B cell (primary cell): ENCODE results near the gene LMBR1L. TPM values are rescaled to one million over a fixed set of nuclear protein-coding genes. Genes with fewer than 3 reads are reported as not detected.
A peak's percentile ranks its signal among the peaks of the same experiment; 100 is the strongest.

ENCODE experiments used
- ATAC-seq: fragments of 200-7000 bp; cut with Tn5 transposase; one replicate; pipeline ENCODE4 v1.10.0; 2021; ENCODE audit warnings: low read depth, mild to moderate bottlenecking, moderate number of reproducible peaks, moderate library complexity
- CTCF ChIA-PET: fragments of 350-600 bp; sonication (Branson Sonifier 250); formaldehyde crosslinking; loops from one replicate; lab custom pipeline; 2021; ENCODE audit warnings: antibody characterized with exemption, inconsistent platforms; lab: Charles Lee
- POLR2A ChIA-PET: fragments of 350-600 bp; sonication (Branson Sonifier 250); formaldehyde crosslinking; loops from one replicate; lab custom pipeline; 2021; ENCODE audit warnings: antibody characterized with exemption; lab: Charles Lee
- DNase-seq: peaks from one replicate; pipeline ENCODE4 v3.0.0; 2013
- H2AFZ ChIP-seq: 2 replicates; pipeline ENCODE4 v1.6.1; 2012; ENCODE audit warnings: mild to moderate bottlenecking, low read depth, low read length; ENCODE audit not compliant: insufficient read depth, poor library complexity, severe bottlenecking
- H3K27ac ChIP-seq, 2 donors: 1 replicate in 1 of 2; 2 replicates in 1 of 2; pipeline ENCODE4 v1.5.1; 2012 to 2013; ENCODE audit warnings: low read length in 2 of 2, mild to moderate bottlenecking in 2 of 2, moderate library complexity in 1 of 2
- H3K27me3 ChIP-seq, 4 experiments: fragments of 200-600 bp in 1 of 4; sonication (generic) in 1 of 4; replicated peaks in 1 of 4; 1 replicate in 2 of 4; 2 replicates in 2 of 4; pipeline versions ENCODE4 v1.6.1 to v1.7.0; 2013 to 2016; ENCODE audit warnings: low read length in 3 of 4, mild to moderate bottlenecking in 2 of 4, mixed read lengths in 1 of 4, moderate library complexity in 1 of 4; ENCODE audit not compliant: insufficient read depth in 4 of 4, control insufficient read depth in 3 of 4; ENCODE audit errors: control extremely low read depth in 1 of 4
- H3K36me3 ChIP-seq, 2 experiments: replicated peaks in 1 of 2; 1 replicate in 1 of 2; 2 replicates in 1 of 2; pipeline versions ENCODE4 v1.6.1 to v1.7.1; 2013; ENCODE audit warnings: low read length in 1 of 2; ENCODE audit not compliant: insufficient read depth in 2 of 2, control insufficient read depth in 1 of 2; ENCODE audit errors: control extremely low read depth in 1 of 2, extremely low read depth in 1 of 2
- H3K4me1 ChIP-seq, 2 donors: fragments of 200-600 bp in 1 of 2; sonication (generic) in 1 of 2; 1 replicate in 1 of 2; 2 replicates in 1 of 2; pipeline versions ENCODE4 v1.5.1 to v1.6.1; 2013 to 2017; ENCODE audit warnings: low read length in 2 of 2; ENCODE audit not compliant: control insufficient read depth in 2 of 2, insufficient read depth in 2 of 2
- H3K4me2 ChIP-seq: replicated peaks from 2 replicates; pipeline ENCODE3; 2012; ENCODE audit warnings: mild to moderate bottlenecking, low read depth, low read length; ENCODE audit not compliant: poor library complexity, severe bottlenecking
- H3K4me3 ChIP-seq, 5 experiments: fragments of 200-600 bp in 1 of 5; sonication (generic) in 1 of 5; 1 replicate in 3 of 5; 2 replicates in 2 of 5; pipeline versions ENCODE4 v1.5.1 to v1.7.0; 2011 to 2016; ENCODE audit warnings: low read length in 4 of 5, mild to moderate bottlenecking in 4 of 5, low read depth in 2 of 5, control low read depth in 1 of 5, moderate library complexity in 1 of 5; ENCODE audit not compliant: insufficient read depth in 1 of 5; ENCODE audit errors: control extremely low read depth in 1 of 5, extremely low read depth in 1 of 5
- H3K79me2 ChIP-seq: fragments of 200-600 bp; sonication (generic); one replicate; pipeline ENCODE4 v1.6.0; 2016; ENCODE audit warnings: low read length; ENCODE audit not compliant: control insufficient read depth, insufficient read depth
- H3K9ac ChIP-seq: fragments of 200-600 bp; sonication (generic); 2 replicates; pipeline ENCODE4 v1.6.1; 2017; ENCODE audit warnings: mild to moderate bottlenecking, low read length, moderate library complexity
- H3K9me3 ChIP-seq, 3 donors: one replicate each; pipeline versions ENCODE4 v1.6.1 to v1.7.1; 2013; ENCODE audit warnings: low read length in 2 of 3; ENCODE audit not compliant: control insufficient read depth in 2 of 3, insufficient read depth in 1 of 3; ENCODE audit errors: control extremely low read depth in 1 of 3
- H4K20me1 ChIP-seq: 2 replicates; pipeline ENCODE4 v1.6.0; 2012; ENCODE audit warnings: mild to moderate bottlenecking, low read length; ENCODE audit not compliant: insufficient read depth, control insufficient read depth, poor library complexity, severe bottlenecking
- H3K27ac Mint-ChIP-seq: one replicate; pipeline ENCODE4 v1.8.0; 2021; ENCODE audit warnings: mixed read lengths
- H3K27me3 Mint-ChIP-seq: one replicate; pipeline ENCODE4 v1.8.0; 2021; ENCODE audit warnings: mixed read lengths
- H3K4me1 Mint-ChIP-seq: one replicate; pipeline ENCODE4 v1.8.0; 2021; ENCODE audit warnings: mixed read lengths
- H3K4me3 Mint-ChIP-seq: one replicate; pipeline ENCODE4 v1.8.0; 2021; ENCODE audit warnings: mixed read lengths
- H3K9me3 Mint-ChIP-seq: one replicate; pipeline ENCODE4 v1.8.0; 2022; ENCODE audit warnings: mixed read lengths; ENCODE audit not compliant: insufficient read depth
- EZH2 ChIP-seq: IDR thresholded peaks from 2 replicates; pipeline ENCODE4 v1.6.1; 2012; ENCODE audit warnings: borderline replicate concordance, low read depth, mild to moderate bottlenecking, moderate library complexity, low read length; ENCODE audit not compliant: insufficient read depth, poor library complexity, severe bottlenecking
- WGBS: methylation state at CpG from one replicate; pipeline ENCODE4 v1.1.5; 2013; ENCODE audit warnings: missing lambda C conversion rate; ENCODE audit not compliant: insufficient coverage; 5-methylcytosine and 5-hydroxymethylcytosine counted together
- intact Hi-C: fragments of 100-400 bp; cut with micrococcal nuclease; formaldehyde crosslinking; loops from one replicate; pipeline ENCODE4 v1.10.0; 2022
- polyA plus RNA-seq: library from polyadenylated mRNA; depleted of rRNA; stranded (reverse); fragments of >200 nt; gene quantifications from 2 replicates; pipeline ENCODE4 v1.2.3, GENCODE V29; 2012
- total RNA-seq, 2 donors: library from RNA; stranded (reverse); fragments of 120-200 nt in 1 of 2; gene quantifications; 1 replicate in 1 of 2; 2 replicates in 1 of 2; pipeline versions ENCODE4 v1.2.3 to v1.2.4, GENCODE V29; 2013 to 2022
- TF ChIP-seq, protein P1 (sequence below): fragments of 200-600 bp; IDR thresholded peaks from one replicate; pipeline ENCODE4 v1.8.0; 2022; ENCODE audit warnings: antibody characterized with exemption, mild to moderate bottlenecking

Gene LMBR1L
- total and polyA plus RNA-seq, 2 donors (not counting 1 experiment from before 2014, with no cell fraction given), result 133 to 187 TPM

- ATAC-seq (peak; percentile 2), DNase-seq (no peak)
- under 1% methylated on average over 69 of the region's 70 CpGs for WGBS
- Histone ChIP-seq H3K36me3 (peaks cover 0 to 7% of the 10 kb centered on the region in 2 experiments), H4K20me1 (peaks cover 52% of the 10 kb centered on the region), H3K27ac (peak overlapping the region; percentile 77 to 88), H3K4me3 (peak overlapping the region; percentile 81 to 97 (median 91)), H3K4me1 (peaks cover 51 to 57% of the 10 kb centered on the region in 2 donors), H3K9me3 (no peaks in the 10 kb centered on the region), H3K4me2 (peak overlapping the region; percentile 97), H3K79me2 (peaks cover 73% of the 10 kb centered on the region), H2AFZ (peak overlapping the region; percentile 99), H3K27me3 (no peaks in the 10 kb centered on the region), H3K9ac (peak overlapping the region; percentile 93)
- H3K9me3 Mint-ChIP-seq, result no peaks in the 10 kb centered on the region
- POLR2A ChIA-PET, result interaction anchor here (1.1 to 2.5 kb wide), 3 partner anchors 10 to 71 kb away, joined by 3 to 12 read pairs (median 4); partner anchors contain the start of genes RHEBL1 and TUBA1B
- H3K27me3 Mint-ChIP-seq, result no peaks in the 10 kb centered on the region
- H3K27ac Mint-ChIP-seq, result peak overlapping the region; percentile 92
- H3K4me1 Mint-ChIP-seq, result peaks cover 59% of the 10 kb centered on the region
- H3K4me3 Mint-ChIP-seq, result peak overlapping the region; percentile 92
- TF ChIP-seq EZH2, result no peak
- intact Hi-C loops, result loop anchor here (1.0 to 10.0 kb wide), 6 partner anchors 11 to 345 kb away; partner anchors contain the start of genes CCNT1, DDN, PRKAG1 and TUBA1A
- CTCF ChIA-PET, result interaction anchor here (1.1 to 1.6 kb wide), 4 partner anchors 10 to 129 kb away, joined by 3 to 5 read pairs (median 4); partner anchors contain the start of genes RHEBL1, TUBA1A and TUBA1B
Observed at GRCh38 chr12:49059299-49060171, 51.1 kb downstream of the LMBR1L start.

- no peak overlapping the region for H2AFZ ChIP-seq
- H3K27ac Mint-ChIP-seq, result peak overlapping the region; percentile 92
- no peaks in the 10 kb centered on the region for H3K9me3 ChIP-seq
- peaks cover 79% of the 10 kb centered on the region for H3K79me2 ChIP-seq
- H3K36me3 ChIP-seq, result peaks cover 0 to 12% of the 10 kb centered on the region in 2 experiments
- peak overlapping the region; percentile 93 for H3K9ac ChIP-seq
- ChIA-PET POLR2A (interaction anchor here (1.8 to 2.5 kb wide), 2 partner anchors 11 to 72 kb away, joined by 4 to 12 read pairs; partner anchors contain the start of genes RHEBL1 and TUBA1B), CTCF (interaction anchor here (0.8 to 1.6 kb wide), 4 partner anchors 8 to 129 kb away, joined by 3 to 7 read pairs (median 4); partner anchors contain the start of genes TUBA1A and TUBA1B)
- peaks cover 51 to 57% of the 10 kb centered on the region in 2 donors for H3K4me1 ChIP-seq
- TF ChIP-seq, protein P1, sequence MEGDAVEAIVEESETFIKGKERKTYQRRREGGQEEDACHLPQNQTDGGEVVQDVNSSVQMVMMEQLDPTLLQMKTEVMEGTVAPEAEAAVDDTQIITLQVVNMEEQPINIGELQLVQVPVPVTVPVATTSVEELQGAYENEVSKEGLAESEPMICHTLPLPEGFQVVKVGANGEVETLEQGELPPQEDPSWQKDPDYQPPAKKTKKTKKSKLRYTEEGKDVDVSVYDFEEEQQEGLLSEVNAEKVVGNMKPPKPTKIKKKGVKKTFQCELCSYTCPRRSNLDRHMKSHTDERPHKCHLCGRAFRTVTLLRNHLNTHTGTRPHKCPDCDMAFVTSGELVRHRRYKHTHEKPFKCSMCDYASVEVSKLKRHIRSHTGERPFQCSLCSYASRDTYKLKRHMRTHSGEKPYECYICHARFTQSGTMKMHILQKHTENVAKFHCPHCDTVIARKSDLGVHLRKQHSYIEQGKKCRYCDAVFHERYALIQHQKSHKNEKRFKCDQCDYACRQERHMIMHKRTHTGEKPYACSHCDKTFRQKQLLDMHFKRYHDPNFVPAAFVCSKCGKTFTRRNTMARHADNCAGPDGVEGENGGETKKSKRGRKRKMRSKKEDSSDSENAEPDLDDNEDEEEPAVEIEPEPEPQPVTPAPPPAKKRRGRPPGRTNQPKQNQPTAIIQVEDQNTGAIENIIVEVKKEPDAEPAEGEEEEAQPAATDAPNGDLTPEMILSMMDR, result no peak
- TF ChIP-seq EZH2, result no peak
- H3K27ac ChIP-seq, result peak overlapping the region in 1 of 2 donors; percentile 88
- WGBS, result 11% methylated on average over 1 of the region's 1 CpG
- no peaks in the 10 kb centered on the region for H3K27me3 ChIP-seq
- no peaks in the 10 kb centered on the region for H3K27me3 Mint-ChIP-seq
- DNase-seq, result no peak
- peaks cover 58% of the 10 kb centered on the region for H4K20me1 ChIP-seq
- intact Hi-C loops, result loop anchor here (5.0 kb wide), 1 partner anchor 62 kb away; the partner anchor contains the start of gene DDN
- no peak for ATAC-seq
- peak overlapping the region; percentile 97 for H3K4me2 ChIP-seq
- peak overlapping the region; percentile 92 for H3K4me3 Mint-ChIP-seq
- H3K9me3 Mint-ChIP-seq, result no peaks in the 10 kb centered on the region
- H3K4me1 Mint-ChIP-seq, result peaks cover 59% of the 10 kb centered on the region
- H3K4me3 ChIP-seq, result peak overlapping the region; percentile 81 to 97 (median 91)
Observed at GRCh38 chr12:49059045-49059298, 51.7 kb downstream of the LMBR1L start.
